NCI-H2171 treated with DMSO at 0.1 percent for 48 hours (cell line): ENCODE results near the gene BCL2.

ENCODE experiments used
- DNase-seq: peaks from one replicate; lab custom pipeline; 2025; lab: John Stamatoyannopoulos, UW

Gene BCL2

GRCh38 chr18:63180971-63181376, 138.6 kb downstream of the BCL2 start:
- no peak for DNase-seq

GRCh38 chr18:63180321-63180720, 139.2 kb downstream of the BCL2 start:
- DNase-seq, result no peak

- no peak for DNase-seq
Observed at GRCh38 chr18:63179422-63179821, 140.1 kb downstream of the BCL2 start.

DNA sequence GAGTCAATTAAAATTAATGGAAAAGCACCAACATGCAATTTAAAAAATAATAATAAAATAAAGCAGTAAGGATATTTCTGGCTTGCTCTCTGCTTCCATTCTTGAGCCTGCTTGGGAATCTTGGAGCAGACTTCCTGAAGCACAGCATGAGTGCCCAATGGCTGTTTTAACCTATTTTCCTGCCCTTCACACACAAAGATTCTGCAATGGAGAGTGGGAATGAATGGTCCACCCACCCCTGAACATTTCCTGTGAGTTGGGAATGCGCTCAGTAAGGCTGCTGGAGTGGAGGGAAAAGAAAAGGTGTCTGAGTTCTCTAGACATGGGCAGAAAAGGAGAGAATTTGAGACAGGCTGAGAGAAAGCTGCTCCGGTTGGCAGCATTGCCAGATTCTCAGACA, 140.6 kb downstream of the BCL2 start:
- DNase-seq, result no peak

DNA sequence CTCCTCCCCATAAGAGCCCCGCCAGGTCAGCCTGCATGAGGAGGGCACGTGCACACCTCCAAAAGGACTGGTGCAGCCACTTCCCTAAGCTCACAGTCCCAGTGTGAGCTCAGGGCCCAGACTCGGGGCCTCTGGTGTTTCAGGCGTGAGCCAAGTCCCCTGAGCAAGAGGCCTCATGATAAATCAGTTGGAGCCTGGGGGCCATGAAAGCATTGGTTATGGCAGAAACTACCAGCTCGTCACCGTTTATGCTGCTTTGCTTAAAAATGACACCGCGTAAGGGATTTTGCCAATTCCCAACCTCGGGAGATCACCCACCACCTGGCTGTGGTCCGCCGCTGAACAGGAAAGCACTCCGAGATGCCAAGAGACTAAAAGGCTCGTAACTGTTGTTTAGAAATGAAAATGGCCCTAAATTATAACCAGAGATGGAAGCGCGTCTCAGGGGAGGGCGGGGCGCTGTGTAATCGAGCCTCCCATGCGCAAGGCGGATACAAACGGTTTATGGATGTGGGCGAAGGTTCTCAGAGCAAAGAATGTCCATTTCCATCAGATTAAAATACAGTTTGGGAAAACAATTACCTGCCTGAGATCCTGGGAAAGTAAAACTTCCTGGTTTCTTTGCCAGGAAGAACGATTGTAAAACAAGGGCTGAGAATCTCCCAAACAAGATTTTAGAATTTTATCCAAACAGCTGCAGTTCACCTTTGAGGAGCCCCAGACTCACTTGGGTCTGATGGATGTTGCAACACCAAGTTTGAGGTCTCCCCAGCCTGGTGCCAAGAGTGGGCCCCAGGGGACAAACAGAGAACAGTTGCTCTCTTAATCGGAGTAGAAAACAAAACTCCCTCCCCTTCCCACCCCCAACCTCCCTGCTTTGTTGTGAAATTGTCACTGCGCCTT, 141.4 kb downstream of the BCL2 start:
- DNase-seq, result peak; percentile 72

- DNase-seq, result peak; percentile 18
Observed at GRCh38 chr18:63177259-63177658, 142.3 kb downstream of the BCL2 start.

DNA sequence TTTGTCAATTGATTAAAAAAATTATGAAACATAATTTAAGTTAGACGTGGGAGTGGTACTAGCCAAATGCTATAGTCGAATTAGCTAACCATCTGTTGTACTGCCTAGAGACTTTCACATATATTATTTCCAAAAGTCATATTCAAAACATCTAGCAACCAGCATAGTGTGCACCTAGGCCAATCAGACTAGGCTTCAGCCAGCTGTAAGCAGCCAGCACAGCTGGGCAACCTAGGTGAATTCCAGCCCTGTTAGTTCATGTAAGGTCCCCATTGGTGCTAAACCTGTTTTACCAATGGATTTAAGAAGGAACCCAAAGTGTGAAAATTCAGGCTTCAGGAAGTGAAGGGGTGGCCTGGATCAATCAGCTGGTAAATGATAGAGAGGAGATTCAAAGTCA, 144.3 kb downstream of the BCL2 start:
- DNase-seq, result no peak

- DNase-seq, result no peak
Observed at GRCh38 chr18:63173983-63174382, 145.6 kb downstream of the BCL2 start.

- DNase-seq, result no peak
Observed at GRCh38 chr18:63169853-63170252, 149.7 kb downstream of the BCL2 start.

DNA sequence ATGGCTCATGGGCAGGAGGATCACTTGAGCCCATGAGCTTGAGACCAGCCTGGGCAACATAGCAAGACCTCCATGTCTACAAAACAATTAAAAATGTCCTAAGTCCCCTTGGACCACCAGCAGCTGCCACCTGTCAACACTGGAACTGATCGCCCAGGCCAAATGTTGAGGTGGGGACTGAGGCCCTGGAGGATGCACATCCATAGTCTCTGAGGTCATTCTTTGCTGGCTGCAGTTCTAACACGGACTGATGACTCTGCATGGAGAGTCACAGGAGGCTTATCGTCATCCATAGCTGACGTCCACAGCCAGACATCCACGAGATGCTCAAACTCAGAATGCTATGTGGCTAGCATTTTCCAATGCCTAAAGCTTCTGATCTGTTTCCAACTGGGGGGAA, 151.3 kb downstream of the BCL2 start:
- no peak for DNase-seq

DNA sequence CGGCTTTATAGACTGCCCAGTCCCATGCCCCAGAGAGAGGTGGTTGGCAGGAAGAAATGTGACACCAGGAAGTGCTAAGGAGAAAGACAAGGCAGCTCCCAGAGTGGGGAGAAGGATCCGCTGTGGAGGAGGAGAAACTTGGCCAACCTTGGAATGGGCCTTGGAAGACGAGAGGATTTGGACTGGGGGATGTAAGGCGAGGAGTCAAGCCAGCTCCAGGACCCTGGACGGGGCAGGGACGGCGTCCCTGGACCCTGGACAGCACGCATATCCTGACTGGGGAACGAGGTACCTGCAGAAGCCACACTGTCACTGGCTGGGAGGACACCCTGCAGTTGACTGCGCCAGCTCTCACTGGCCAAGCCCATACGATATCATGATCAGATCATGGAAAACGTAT, 153.4 kb downstream of the BCL2 start:
- DNase-seq, result no peak

GRCh38 chr18:63164396-63164795, 155.2 kb downstream of the BCL2 start:
- no peak for DNase-seq

- no peak for DNase-seq
Observed at GRCh38 chr18:63162271-63163014, 157.1 kb downstream of the BCL2 start.

DNA sequence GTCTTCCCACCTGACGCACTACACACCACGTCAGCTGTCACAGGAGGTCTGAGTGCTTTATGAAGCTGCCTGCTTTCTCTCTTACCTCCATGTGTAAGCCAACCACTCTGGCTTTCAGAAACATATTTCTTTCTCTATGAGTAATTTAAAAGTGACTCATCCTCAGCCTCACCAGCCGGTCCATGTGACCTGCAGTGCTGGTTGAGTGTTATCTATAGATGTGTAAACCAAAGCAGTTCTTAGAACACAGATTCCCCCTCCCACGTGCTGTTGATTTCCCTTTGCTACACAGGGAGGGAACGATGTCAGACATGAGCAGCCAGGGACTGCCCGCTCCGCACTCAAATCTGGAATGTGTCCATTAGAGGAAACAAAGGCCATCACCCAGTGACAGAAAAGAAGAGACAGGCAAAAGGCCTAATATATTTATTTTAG, 157.8 kb downstream of the BCL2 start:
- DNase-seq, result no peak

GRCh38 chr18:63161032-63161760, 158.4 kb downstream of the BCL2 start:
- no peak for DNase-seq

DNA sequence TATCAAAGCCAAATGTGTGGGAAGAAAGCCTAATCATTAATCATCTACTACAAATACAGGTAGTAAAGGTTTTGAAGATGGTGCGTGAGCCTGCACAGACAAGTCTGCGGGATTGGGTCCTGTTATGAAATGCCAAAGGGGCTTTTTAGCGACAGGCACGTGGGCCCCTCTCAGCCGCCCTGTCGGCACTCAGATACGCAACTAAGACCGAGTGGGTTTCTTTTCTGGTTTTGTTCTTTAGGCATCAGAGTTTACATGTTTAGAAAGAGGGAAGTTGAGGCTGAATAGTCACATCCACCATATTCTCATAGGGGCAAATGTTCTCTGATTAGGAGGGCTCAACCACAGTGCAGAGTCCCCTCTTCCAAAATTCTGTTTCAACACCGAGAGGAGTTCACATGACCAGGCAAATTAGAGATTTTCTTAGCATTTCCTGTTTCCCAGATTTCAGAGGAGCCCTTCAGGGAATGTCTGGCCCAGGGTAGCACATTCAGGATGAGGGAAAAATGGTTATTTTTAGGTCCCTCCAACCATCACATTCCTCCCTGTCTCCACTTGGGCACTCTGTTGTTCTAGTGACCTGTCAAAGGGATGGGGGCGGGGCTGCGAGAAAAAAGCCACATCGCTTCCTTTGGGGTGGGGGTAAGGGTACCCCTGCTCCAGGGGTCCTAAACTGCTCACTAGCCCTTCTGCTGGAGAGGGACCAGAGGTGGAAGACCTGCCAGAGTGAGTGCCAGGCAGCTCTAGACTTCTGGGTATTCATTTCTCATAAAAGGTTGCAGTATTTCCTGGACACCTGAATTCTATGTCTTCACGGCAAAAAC, 159.2 kb downstream of the BCL2 start:
- no peak for DNase-seq

GRCh38 chr18:63159590-63159989, 160.0 kb downstream of the BCL2 start:
- no peak for DNase-seq

DNA sequence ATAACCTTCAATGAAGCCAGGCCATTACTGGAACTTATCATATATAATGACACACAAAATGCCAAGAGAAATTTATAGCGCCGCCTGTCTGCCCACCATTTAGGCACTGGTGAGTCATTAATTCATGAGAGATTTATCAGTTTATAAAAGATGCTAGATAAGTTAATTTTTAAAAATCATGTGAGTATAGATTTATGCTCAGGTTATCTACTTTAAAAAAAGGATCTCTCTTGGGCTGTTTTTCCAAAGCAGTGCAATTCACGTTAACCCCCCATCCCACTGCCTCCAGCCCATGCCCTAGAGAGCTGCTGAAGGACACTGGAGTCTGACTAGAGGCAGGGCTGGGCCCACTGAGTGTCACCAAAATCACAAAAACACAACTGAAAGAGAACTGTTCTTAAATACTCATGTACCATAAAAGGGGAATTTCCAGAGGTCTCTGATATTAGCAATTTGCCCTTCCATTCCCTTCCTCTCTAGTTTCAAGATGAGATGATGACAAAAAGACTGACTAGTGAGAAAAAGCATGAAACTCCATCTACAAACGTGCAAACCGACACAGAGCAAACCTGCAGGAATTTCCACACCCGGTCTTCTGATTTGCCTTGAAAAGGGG, 160.8 kb downstream of the BCL2 start:
- no peak for DNase-seq

- no peak for DNase-seq
Observed at GRCh38 chr18:63158012-63158631, 161.4 kb downstream of the BCL2 start.

DNA sequence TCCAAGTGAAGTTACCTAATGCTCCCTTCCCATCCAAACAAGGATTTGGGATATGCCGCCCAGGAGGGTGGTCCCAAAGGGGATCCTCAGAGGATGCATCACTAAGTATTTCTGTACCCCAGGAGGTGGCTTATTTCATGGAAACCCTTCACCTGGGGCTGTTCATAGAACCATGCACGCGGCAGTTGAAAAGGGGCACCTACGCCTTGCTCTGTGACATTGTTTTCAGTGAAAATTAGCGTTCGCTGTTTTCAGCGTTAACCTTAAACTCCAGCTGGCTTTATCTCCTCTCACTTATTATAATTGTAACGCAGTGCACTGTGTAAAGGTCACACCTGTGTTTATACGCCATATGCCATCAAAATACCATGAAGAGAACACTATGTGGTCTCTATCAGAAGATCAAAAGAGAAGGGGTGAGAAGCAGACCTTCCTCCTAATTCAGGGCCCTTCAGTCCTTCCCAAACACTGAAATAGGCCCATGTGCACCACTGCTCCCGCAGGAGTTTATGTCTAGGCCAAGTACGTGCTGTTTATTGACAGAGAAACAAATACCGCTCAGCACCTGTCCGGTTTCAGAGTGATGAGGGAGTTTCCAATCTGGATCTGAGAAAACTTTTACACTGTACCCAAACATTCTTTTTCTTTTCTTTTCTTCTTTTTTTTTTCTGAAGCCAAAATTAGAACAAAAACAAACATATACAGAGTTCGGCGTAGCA, 162.1 kb downstream of the BCL2 start:
- DNase-seq, result peak; percentile 55
